NCI-H748 (cell line): ENCODE data around the gene STK33.

Experiments
- DNase-seq: peaks from one replicate; lab custom pipeline; 2025; ENCODE audit not compliant: unreplicated experiment; lab: John Stamatoyannopoulos, UW

STK33 gene

DNA sequence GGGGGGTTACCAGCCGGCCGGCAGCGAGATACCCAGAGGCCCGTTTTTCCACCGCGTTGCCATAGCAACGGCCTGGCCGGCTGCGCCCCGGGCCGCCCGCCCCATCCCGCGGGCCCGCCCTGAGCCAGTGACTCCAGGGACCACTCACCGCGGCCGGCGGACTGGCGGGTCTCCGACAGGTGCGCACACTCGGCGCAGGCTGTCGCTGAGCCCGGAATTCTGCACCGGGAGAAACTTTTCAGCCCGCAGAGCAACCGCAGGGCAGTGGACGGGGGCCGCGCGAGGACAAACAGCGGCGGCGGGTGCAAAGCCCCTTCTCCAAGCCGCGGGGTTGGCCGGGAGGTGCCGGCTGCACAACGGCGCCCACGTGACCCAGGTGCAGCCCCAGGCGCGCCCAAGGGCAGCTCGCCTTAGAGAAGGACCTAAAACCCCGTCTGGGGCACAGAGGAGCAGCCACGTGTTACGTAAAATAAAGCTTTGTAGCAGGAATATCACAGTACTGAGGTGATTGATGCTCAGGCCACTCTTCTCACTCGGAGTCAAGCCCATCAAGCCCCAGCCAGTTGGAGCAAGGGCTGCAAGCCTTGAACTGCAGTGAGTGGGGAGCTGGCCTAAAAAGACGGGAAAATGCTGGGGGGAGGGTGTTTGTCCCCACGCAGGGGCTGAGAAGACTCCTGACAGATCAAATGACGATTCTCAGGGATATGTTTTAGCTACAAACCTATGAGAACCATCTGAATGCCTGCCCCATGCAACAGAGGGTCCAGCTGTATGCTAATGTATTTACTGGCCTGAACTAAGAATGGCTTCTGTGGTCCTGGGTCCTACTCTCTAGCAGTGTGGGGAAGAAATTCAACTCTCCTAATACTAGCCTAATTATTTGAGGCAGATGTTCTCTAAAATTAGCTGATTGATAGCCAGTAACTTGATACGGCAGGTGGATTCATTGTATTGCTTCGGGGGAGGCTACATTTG is at the start of gene STK33:
Gene STK33, minus strand, starts transcription at position 294 of the 975 bp plus-strand sequence. CDS start 119,323 bp downstream, outside the sequence.
- DNase-seq = peak; percentile 91

DNA sequence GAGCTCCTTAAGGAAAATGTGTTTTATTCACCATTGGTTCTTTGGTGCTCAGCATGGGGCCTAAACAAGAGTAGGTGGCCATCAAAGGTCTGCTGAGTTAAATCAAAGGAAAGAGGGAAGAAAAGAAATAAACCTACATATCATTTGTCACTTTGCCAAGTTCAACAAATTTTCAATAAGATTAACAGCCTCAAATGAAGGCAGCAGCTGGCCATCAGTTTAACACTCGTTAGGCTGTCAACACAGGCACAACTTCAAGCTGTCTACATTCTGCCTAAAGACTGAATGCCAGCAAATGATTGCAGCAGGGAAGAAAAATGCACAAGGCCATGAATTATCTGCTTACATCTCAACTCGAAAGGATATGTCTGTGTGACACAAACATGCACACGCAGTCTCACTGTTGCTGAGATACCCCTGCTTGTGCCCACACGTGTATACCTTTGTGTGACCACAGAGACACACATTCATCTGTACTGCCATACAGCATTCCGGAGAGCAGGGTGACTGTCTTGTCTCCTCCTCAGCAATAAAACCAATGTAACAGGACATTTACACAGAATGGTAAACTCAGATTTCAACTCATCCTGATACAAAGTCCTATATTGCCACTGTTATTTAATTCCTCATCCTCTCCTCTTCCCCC is 48.3 kb upstream of the STK33 start:
- DNase-seq = no peak

DNA sequence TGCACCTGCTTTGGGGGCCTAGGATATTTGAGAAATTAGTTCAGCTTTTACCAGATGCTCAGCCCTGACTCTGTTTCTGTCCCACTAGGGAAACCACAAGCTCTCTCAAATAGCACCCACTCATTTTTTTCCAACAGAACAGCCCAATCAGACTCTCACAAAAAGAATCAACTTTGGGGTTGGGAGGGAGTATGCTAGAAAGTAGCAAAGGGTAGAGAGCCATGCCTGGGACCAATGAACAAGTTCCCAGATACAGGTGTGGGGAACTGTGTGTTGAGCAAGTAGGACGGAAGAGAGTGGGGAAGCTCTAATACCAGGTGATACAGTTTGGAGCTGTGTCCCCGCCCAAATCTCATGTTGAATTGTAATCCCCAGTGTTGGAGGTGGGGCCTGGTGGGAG is 47.3 kb upstream of the STK33 start:
- DNase-seq = no peak

DNA sequence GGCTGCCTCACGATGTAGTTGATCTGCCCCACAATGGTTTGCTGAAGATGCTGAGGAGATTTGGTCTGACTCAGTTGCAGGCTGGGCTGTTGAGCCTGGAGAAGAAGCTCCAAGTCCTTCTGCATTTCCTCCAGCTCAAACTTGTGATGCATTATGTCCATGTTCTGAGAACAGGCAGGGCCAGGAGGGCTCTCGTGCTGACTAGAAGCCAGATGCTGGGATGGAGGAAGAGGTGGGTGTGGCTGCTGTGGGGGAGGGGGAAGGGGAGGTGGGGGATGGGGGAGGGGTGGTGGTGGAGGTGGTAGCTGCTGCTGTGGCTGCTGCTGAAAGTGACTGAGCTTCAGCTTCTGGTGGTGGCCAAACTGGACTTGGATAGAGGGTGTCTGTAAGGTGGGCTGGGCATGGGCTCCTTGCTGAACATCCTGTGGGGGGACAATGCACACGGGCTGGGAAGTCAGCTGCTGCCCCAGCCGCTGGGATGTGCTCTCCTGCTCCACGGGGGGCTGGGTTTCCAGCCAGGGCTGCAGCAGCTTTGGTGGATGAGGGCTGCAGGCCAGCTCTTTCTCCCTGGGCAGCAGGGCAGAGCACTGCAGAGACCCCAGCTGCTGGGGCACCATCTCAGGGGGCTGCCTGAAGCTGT is 46.4 kb upstream of the STK33 start:
- DNase-seq = no peak

DNA sequence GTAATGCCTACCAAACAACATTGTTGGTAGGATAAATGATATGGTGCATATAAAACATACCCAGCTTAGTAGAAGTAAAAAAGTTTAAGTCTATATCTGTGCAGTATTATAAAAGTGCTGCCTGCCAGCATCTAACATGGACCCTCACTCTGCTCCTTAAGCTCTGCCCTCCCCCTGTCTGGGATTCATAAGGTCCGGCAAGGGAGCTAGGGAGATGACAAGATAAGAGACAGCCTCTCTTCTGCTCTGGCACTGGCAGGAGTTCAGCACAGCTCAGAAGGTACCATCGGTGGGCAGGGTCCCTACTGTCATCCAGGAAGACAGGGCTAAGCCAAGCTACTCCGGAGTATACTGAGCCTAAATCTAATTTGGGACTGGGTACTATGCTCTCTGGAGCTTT is 45.6 kb upstream of the STK33 start:
- DNase-seq = no peak

DNA sequence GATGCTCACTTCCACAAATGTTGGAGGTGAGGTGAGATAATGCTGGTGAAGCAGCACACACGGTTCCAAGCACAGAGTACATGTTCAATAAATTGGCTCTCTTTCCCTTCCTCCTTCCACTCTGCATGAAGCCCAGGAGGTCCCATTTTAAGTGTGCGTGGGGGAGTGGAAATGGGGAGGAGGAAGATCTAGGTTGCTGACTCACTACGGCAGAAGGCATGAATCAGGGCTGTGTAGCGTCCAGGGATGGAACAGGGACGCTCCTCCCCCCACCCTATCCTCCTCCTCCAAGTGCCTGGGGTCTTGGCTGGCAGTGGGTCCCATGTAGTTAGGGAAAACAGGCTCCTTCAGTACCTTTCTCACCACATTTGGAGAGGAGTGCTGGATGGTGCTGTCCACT is 44.3 kb upstream of the STK33 start:
- DNase-seq = no peak

DNA sequence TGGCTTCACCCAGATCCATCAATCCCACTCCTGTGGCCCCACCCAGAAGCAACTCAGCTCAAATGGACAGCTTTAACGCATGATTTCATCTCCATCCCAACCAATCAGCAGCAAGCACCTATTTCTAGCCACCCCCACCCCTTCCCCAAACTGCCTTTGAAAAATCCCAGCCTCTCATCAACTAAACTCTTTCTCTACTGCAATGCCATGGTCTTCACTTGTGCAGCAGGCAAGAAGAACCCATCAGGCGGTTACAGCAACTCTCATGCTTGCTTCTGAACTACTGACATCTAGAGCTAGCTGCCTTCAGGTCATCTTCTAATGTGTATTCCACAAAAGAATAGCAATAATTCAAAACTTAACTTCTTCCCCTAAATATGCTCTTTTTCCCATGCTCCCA is 42.1 kb upstream of the STK33 start:
- no peak for DNase-seq

DNA sequence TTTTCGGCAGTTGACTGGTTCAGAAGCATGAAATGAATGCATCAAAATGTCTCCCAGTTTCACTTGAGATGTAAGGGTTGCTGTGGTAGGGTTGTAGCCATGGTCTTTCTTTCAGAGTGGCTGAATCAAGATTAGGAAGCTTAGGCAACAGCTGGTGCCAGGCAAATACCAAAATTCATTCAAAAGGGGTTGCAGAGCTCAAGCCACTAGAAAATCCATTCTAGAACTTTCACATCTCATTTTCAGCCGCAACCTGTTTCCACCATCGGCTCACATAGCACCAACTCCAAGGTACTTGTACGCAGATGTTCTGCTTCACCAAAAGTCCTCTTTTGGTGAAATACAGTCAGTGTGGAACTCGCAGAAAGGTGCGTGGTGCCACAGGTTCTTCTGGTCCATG is 40.5 kb upstream of the STK33 start:
- DNase-seq = no peak

DNA sequence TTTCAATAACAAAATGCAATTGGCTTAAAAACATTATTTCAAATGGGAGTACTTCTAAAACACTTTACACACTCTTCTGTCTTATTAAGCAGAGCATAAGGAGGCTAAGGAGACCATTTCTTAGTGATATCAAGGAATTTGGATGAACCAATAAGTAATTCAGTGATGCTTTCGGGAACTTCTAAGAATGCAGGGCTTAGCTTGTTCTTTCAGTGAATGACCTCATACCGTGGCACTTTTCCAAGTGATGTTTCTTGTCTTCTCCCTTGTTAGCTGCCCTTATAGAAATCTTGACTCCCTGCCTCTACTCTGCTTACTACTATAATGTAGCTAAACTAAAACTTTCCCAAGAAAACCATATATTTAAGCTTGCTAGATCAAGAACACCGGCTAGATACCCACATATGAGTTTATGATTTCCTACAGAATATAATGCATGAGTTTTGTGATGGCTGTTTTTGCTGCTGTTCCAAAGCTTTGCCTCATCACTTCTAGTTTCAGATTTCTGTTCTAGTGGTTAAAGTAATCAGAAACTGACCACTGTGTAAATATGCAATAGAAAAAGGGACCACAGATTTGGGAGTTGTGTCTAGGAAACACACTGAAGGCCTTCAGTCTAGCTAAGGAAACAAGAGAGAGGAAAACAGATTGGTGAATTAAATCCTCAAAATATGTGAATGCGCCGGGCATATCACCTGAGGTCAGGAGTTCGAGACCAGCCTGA is 37.5 kb upstream of the STK33 start:
- no peak for DNase-seq

DNA sequence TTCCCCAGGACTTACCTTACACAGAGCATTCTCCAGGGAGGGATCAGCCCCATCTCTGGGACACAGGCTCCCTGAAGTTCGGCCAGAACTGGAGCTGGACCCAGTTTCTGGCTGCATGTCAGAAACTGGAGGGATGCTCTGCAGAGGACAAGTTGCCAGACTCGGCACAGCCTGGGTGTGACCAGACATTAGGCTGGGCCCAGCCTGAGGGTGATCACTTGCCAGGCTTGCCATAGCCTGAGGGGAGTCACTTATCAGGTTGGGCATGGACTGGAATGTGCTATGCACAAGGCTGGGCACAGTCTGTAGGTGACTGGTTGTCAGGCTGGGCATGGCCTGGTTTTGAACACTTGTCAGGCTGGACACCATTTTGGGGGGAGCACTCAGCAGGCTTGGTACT is 30.7 kb upstream of the STK33 start:
- DNase-seq = no peak

DNA sequence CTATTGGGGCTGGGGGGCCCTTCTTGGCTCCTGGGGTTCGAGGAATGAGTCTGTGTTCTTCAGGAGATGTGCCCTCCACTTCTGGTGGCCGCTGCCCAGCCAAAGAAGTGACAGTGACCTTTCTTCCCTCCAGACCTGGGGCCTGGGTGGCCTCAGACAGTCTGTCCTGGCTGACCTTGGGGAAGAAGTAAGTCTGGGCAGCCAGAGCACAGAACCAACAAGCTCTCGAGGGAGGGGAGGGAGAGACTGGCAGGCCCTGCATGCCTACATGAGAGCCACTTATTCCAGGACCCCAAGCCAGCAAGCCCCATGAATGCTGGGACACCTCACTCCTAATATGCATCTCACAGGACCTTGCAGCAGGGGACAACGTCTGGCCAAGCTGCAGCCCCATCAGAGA is 27.1 kb upstream of the STK33 start:
- DNase-seq = no peak

DNA sequence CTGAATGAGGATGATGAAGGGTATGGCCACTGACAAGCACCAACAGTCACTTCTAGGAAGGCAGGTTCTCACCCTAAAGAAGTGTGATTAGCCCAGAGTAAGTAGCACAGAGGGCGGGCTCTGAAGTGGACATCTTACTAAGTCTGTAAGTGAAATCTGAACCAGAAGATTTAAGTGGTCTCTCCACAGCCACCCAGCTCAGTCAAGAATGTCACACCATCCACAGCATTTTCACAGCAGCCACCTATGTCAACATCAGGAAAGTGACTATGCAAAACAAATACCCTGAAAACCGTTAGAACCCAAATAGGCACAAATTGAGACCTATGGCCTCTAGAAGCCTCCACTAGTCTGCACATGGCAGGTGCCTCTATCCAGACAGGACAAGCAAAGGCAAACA is 23.0 kb upstream of the STK33 start:
- no peak for DNase-seq

DNA sequence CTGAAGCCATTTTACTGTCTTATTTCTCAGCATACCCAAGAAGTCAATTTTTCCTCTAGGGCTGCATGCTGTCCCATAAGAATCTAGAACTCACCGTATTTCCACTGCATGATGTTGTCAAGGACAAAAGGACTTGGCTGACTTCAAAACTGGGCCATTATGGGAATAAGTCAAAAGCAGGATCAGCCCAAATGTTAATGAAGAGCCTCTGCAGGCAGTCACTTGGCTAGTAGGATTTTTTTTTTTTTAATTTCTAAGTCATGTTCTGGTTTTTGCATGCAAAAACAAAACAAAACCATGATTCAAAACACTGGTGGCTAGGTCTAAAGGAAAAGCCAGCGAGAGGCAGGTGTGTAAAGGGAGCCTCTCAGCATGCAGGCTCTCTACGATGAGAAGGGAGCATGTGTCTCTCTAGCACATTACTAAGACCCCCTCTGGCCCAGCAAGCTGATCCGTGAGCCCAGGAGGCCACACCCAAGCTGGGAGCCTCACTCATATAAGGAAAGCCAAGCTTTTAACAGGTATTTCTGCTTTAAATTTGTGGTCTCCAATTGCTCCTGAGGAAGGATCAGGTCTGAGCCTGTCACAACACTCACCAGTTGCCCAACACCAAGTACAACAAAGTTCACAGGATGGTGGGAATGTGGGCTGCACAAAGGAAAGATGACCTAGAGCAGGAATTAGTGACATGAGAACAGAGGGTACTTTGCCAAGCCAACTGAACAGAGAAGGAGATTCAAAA is 21.4 kb upstream of the STK33 start:
- DNase-seq = no peak

DNA sequence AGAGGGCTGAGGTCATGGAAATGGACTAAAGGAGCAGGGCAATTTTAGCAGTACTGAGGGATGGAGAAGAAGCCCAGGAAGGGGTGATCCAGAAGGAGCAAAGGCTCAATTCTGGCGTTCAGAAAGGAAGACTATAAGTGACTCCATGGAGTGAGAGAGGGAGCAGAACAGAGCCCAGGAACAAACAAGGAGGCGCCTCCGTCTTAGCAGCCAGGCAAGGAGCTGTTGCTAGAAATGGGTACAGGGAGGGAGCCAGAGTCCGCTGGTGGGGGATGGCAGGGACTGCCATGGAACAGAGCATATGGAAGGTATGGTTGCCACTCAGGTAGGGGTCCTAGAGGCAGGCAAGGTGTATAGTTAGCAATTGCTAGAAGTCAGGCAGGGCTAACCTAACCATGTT is 20.5 kb upstream of the STK33 start:
- DNase-seq = no peak

DNA sequence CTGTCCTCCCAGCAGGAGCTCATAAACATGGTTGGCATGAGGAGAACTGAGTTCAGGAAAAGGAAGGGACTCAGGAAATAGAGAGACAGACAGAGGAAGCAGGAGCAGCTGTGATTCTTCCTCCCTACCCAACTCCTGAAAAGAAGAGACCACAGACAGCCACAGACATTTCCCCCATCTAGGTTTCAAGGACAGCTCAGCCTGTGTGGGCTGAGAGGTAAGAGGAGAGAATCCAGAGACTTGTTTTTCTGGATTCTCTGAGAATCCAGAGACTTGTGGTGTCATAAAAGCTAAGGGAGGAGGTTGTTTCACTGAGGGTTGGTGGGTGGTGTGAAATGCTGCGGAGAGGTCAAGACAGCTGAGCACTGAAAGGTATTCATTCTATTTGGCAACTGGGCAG is 19.0 kb upstream of the STK33 start:
- no peak for DNase-seq

DNA sequence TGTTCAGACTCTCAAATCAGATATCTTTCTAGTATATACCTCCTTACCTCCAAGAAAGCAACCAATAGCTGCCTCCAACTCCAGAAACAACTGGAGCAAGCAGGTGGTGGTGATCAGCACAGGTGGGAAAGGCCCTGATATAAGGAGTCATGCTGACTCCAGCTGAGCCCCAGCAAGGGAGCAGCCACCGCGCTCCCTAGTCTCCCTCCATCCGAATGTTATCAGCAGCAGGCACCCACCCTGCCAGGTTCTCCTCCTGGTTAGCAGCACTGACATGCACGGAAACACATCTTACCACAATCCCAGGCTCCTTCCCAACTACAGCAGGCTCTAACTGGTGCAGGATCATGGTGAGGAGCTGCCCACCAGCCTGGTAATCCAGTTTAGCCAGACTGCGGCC is 18.5 kb upstream of the STK33 start:
- DNase-seq = no peak

DNA sequence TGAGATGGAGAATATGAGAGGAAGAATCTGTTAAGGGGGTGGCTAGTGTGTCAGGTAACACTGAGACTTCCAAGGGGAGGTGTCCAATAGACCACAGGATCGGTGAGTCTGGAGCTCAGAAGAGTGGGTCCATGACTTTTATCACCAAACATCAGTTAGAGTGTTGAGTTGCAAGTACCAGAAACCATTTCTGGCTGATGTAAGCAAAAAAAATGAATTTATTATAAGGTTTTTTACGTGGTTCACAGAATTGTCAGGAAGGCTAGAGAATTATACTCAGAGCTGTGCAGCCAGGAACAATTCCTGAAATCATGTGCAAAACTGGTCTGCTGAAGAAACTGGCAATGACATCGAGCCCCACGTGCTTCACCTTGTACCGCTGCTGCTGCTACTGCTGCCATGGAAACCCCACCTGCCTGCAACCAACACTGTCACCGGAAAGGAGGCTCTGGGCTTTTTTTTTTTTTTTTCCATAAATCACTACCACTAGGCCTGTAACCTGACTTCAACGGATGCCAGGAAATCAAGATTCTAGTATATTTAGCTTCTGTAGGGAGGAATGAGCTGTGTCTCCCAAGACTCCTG is 16.6 kb upstream of the STK33 start:
- peak; percentile 76 for DNase-seq

DNA sequence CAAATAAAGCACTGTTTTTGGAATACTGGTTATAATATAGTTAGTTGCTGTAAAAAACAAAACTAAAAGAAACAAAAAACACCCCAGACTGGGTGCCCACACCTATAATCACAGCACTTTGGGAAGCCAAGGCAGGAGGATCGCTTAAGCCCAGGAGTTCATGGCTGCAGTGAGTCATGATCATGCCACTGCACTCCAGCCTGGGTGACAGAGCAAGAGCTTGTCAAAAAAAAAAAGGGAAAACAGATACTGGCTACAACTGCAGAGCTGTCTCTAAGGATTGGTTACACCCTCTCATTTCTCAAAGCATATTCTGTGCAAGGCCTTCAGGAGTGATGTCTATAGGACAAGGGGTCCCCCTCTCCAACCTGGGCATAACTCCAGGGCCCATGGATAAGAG is 14.6 kb upstream of the STK33 start:
- DNase-seq = no peak

DNA sequence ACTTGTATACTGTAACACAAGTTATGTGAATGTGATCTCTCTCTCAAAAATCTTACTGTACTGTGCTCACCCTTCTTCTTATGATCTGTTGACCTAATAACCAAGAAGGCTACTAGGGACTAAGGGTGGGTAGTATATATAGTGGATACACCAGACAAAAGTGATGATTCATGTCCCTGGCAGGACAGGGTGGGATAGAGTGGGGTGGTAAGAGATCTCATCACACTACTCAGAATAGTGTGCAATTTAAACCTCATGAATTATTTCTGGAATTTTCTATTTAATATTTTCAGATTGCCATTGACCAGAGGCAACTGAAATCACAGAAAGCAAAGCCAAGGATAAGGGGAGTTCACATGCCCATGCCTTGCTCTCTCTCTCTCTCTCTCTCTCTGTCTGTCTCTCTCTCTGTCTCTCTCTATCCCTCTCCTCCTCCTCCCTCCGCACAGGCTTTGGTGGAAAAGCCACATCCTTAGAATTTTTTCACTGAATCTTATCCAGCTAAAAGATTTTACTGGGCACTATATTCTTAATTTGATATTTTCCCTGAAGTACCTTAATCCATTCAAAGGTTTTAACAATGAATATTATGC is 12.0 kb upstream of the STK33 start:
- DNase-seq = no peak
